ENCODE data around the gene EVPLL.
A peak's percentile ranks its signal among the peaks of the same experiment; 100 is the strongest.
"Not testable (repeated sequence)": the region's sequence is repeated elsewhere in the genome, so short reads cannot be mapped to it uniquely, and the experiment has no call there.

EVPLL gene

DNA sequence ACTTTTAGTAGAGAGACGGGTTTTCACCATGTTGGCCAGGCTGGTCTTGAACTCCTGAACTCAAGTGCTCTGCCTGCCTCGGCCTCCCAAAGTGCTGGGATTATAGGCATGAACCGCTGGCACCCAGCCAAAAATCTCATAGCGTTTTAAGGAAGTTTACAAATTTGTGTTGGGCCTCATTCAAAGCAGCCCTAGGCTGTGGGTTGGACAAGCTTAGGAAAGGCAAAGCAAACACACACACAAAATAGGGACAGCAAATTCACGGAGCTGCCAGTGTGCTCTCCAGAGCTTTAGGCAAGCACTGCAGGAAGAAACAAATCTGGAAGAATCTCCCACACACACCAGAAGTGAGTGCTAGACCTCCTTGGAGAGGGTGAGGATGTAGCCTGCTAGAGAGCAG, 25.6 kb downstream of the EVPLL start:
- H3K36me3 ChIP-seq (replicated peaks); DNase-seq; H3K27ac ChIP-seq; H3K27me3 ChIP-seq (replicated peaks); H3K4me3 ChIP-seq (ENCODE audit: low read depth, low read length); in situ Hi-C loops (cut with HindIII; ENCODE audit: low pct_ligation_motif_present, low sequenced_read_pairs): not testable (repeated sequence)

- H3K36me3 ChIP-seq (replicated peaks); H3K27ac ChIP-seq; in situ Hi-C loops (cut with HindIII; ENCODE audit: low pct_ligation_motif_present, low sequenced_read_pairs); H3K27me3 ChIP-seq (replicated peaks); H3K4me3 ChIP-seq (ENCODE audit: low read depth, low read length); DNase-seq: not testable (repeated sequence)
Observed at GRCh38 chr17:18403604-18404003, 26.0 kb downstream of the EVPLL start.

DNA sequence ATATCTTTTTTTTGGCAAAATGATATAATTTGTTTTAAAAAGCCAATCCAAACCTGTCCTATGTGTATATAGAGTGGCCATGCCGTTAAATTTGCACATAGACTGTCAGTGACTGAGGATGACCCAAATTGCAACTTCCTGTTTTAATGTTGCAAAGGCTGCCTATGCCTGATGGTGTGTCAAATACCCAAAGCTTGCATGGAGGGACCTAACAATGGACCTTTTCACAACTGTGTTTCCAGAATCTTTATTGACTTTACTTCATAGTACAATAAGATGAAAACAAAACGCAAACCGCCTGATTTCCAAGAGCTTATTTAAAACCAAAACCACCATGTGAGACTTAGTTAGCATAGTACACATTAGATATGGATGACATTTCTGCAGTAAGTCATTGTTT, 31.3 kb downstream of the EVPLL start:
- DNase-seq; H3K4me3 ChIP-seq (ENCODE audit: low read depth, low read length); H3K27ac ChIP-seq; in situ Hi-C loops (cut with HindIII; ENCODE audit: low pct_ligation_motif_present, low sequenced_read_pairs); H3K27me3 ChIP-seq (replicated peaks); H3K36me3 ChIP-seq (replicated peaks): not testable (repeated sequence)

DNA sequence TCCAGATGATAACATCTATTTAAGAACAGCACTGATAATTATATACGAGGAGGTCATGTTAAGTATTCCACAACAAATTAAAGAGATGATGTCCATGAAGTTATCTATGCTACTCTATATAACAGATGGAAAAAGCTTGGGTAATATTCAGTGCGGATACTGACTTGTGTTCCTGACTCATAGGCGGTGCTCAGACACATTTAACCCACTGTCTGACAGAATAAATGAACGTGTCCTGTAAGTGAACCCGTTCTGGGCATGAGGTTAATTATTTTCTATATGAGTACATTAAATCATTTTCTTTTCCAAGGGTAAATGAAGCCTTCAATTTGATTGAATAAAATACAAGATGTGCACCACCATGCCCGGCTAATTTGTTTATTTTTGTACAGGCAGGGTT, 31.7 kb downstream of the EVPLL start:
- not testable (repeated sequence) for H3K36me3 ChIP-seq (replicated peaks); DNase-seq

GRCh38 chr17:18410736-18411135, 33.2 kb downstream of the EVPLL start:
- DNase-seq; H3K27ac ChIP-seq; H3K36me3 ChIP-seq (replicated peaks); H3K27me3 ChIP-seq (replicated peaks); in situ Hi-C loops (cut with HindIII; ENCODE audit: low pct_ligation_motif_present, low sequenced_read_pairs): not testable (repeated sequence)
- H3K4me3 ChIP-seq (ENCODE audit: low read depth, low read length), result peak overlapping the region; percentile 50

More for the DNA sequence above, 31.7 kb downstream of the EVPLL start:
- H3K27me3 ChIP-seq (replicated peaks); H3K27ac ChIP-seq; in situ Hi-C loops (cut with HindIII; ENCODE audit: low pct_ligation_motif_present, low sequenced_read_pairs); H3K4me3 ChIP-seq (ENCODE audit: low read depth, low read length): not testable (repeated sequence)

DNA sequence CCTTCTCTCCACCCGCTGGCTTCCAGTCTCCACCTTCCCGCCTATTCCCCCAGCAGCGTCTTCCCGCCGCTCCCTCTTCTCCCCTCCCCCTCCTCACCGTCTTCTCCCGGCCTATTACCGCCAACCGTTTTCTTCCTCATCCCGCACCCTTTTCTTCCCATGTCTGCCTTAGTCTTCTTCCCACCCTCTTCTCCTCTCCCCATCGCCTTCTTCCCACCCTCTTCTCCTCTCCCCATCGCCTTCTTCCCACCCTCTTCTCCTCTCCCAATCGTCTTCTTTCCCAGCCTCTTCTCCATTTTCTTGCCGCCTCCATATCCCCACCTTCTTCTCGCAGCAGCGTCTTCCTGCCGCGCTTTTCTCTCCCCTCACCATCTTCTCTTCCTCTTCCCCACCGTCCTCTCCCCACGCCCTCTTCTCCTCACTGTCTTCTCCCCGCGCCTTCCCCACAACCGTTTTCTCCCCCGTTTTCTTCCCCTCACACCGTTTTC, 33.8 kb downstream of the EVPLL start:
- in situ Hi-C loops (cut with HindIII; ENCODE audit: low pct_ligation_motif_present, low sequenced_read_pairs); H3K36me3 ChIP-seq (replicated peaks); H3K27me3 ChIP-seq (replicated peaks): not testable (repeated sequence)
- Histone ChIP-seq H3K27ac (peak overlapping the region; percentile 53), H3K4me3 (ENCODE audit: low read depth, low read length) (peak overlapping the region; percentile 57)
- peak; percentile 13 for DNase-seq

- in situ Hi-C loops (cut with HindIII; ENCODE audit: low pct_ligation_motif_present, low sequenced_read_pairs); H3K27ac ChIP-seq; H3K27me3 ChIP-seq (replicated peaks); H3K36me3 ChIP-seq (replicated peaks); DNase-seq; H3K4me3 ChIP-seq (ENCODE audit: low read depth, low read length): not testable (repeated sequence)
Observed at GRCh38 chr17:18412001-18412538, 34.5 kb downstream of the EVPLL start.

DNA sequence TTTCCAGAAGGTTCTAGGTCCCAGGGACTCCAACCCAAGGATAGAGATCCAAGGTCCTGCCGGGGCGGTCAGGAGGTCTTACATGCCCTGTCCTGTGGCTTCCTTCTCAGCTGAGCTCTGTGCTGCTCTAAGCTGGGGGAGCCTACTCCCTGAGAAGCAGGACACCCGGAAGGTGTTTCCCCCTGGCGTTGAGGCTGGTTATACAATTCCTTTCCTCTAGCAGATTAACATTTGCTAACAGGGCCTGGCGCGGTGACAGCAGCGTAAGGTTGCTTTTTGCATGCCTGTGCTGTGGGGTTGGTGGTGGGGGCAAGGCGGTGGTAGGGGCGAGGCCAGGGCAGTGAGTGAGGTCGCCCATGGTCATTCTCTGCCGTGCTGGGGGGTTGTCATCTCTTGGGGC, 43.9 kb downstream of the EVPLL start:
- H3K27ac ChIP-seq; H3K4me3 ChIP-seq (ENCODE audit: low read depth, low read length); H3K27me3 ChIP-seq (replicated peaks); in situ Hi-C loops (cut with HindIII; ENCODE audit: low pct_ligation_motif_present, low sequenced_read_pairs); DNase-seq; H3K36me3 ChIP-seq (replicated peaks): not testable (repeated sequence)

DNA sequence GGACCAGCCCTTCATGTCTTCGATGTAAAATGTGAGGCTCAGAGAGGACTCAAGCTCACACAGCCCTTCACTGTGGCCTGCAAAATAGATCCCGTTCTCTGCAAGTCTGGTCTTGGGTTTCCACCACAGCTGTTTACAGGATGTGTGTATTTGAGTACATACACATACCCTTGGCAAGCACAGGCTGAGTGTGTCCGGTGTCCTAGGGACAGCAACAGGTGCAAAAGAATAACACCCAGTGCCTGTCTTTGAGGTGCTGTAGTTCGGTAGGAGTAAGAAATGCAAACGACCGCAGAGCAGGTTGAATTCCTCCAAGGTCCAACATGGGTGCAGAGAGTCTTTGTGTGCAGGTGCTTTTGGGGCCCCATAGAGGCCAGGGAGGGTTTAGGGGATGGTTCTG, 44.9 kb downstream of the EVPLL start:
- in situ Hi-C loops (cut with HindIII; ENCODE audit: low pct_ligation_motif_present, low sequenced_read_pairs); H3K27me3 ChIP-seq (replicated peaks): not testable (repeated sequence)

DNA sequence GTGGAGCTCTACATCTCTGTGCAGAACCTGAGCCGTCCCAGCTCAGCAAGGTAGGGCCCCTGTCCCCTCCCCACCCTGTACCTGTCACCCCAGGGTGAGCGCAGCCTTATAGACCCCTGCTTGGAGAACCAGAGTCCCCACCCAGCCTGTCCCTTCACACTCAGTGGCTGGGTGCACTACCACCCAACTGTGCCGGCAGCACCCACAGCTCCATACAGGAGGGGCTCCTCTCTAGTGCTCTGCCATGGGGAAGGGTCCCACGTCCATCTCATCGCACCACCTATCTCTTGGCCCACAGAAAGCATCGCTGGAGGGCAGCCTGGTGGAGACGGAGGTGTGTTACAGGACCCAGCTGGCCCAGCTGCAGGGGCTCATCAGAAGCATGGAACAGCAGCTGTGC, 45.4 kb downstream of the EVPLL start:
- in situ Hi-C loops (cut with HindIII; ENCODE audit: low pct_ligation_motif_present, low sequenced_read_pairs); H3K36me3 ChIP-seq (replicated peaks); H3K27ac ChIP-seq; H3K4me3 ChIP-seq (ENCODE audit: low read depth, low read length); H3K27me3 ChIP-seq (replicated peaks); DNase-seq: not testable (repeated sequence)

More for the DNA sequence above, 44.9 kb downstream of the EVPLL start:
- H3K4me3 ChIP-seq (ENCODE audit: low read depth, low read length); H3K36me3 ChIP-seq (replicated peaks); H3K27ac ChIP-seq; DNase-seq: not testable (repeated sequence)

DNA sequence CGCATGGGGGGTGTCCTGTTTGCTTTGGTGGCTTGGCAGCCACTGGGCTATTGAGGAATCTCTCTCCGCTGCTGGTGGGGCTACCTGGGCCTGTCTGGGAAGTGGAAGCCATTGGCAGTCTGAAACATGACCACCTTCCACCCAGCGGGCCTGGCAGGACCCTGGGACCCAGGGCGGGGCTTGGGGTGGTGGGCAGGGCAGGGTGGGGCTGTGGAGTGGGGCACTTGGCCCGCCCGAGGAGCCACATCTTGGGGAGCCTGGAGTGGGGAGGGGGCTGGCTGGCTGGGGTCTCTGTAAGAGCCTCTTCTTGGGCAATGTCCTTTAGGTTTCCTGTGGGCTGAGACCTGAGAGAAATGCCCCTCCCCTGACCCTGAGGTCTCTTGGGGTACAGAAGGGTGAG, 48.0 kb downstream of the EVPLL start:
- in situ Hi-C loops (cut with HindIII; ENCODE audit: low pct_ligation_motif_present, low sequenced_read_pairs); H3K27me3 ChIP-seq (replicated peaks); DNase-seq; H3K36me3 ChIP-seq (replicated peaks); H3K27ac ChIP-seq; H3K4me3 ChIP-seq (ENCODE audit: low read depth, low read length): not testable (repeated sequence)

DNA sequence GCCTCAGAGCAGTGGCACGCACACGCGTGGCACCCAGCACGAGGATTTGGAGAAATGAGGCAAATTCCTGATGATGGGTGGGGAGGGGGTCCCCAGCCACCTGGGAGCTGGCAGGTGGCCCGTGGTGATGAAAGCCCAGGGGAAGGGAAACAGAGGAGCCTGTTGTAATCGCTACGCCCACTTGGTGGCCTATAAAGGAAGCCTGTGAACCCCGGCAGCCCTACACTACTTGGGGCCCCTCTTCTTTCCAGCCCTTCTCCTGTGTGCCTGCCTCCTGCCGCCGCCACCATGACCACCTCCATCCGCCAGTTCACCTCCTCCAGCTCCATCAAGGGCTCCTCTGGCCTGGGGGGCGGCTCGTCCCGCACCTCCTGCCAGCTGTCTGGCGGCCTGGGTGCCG, 49.1 kb downstream of the EVPLL start:
- not testable (repeated sequence) for H3K27ac ChIP-seq

GRCh38 chr17:18432206-18432605, 54.6 kb downstream of the EVPLL start:
- H3K27ac ChIP-seq; H3K27me3 ChIP-seq (replicated peaks); H3K36me3 ChIP-seq (replicated peaks); DNase-seq; in situ Hi-C loops (cut with HindIII; ENCODE audit: low pct_ligation_motif_present, low sequenced_read_pairs); H3K4me3 ChIP-seq (ENCODE audit: low read depth, low read length): not testable (repeated sequence)

More for the DNA sequence above, 49.1 kb downstream of the EVPLL start:
- DNase-seq; H3K27me3 ChIP-seq (replicated peaks); H3K36me3 ChIP-seq (replicated peaks); H3K4me3 ChIP-seq (ENCODE audit: low read depth, low read length); in situ Hi-C loops (cut with HindIII; ENCODE audit: low pct_ligation_motif_present, low sequenced_read_pairs): not testable (repeated sequence)
